SKM-1 treated with dmso at 0.1 percent for 144 hours (cell line): ENCODE measurements around the gene GRB10.
A peak's percentile ranks its signal among the peaks of the same experiment; 100 is the strongest.

Source experiments
- DNase-seq: peaks from one replicate; lab custom pipeline; 2025; ENCODE audit not compliant: unreplicated experiment; lab: John Stamatoyannopoulos, UW

GRB10 gene

DNA sequence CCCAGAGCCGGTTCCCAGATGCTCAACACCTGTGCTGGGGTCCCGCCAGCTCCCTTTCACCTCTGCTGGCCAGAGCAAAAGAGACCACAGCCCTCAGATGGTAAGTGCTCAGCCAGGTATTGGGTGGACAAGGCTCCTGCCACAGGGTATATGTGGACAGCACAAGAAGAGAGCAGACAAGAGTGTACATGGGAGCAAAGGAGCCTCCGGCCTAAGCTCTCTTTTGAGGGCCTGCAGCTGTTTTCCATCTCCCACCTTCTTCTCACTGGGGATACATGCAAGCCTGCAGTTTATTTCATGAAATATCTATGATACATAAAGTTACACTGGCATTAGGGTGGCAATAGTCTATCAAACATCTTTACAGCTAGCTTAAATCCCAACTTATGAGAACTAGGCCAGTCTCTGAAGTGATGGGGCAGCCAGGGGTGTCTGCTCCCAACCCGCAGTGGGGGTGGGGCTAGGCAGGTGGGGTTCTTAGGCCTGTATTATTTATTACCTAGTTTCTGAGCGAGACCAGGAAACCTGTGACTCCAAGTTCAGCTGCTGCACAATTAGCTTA is 167.1 kb downstream of the GRB10 start:
- DNase-seq, result no peak

DNA sequence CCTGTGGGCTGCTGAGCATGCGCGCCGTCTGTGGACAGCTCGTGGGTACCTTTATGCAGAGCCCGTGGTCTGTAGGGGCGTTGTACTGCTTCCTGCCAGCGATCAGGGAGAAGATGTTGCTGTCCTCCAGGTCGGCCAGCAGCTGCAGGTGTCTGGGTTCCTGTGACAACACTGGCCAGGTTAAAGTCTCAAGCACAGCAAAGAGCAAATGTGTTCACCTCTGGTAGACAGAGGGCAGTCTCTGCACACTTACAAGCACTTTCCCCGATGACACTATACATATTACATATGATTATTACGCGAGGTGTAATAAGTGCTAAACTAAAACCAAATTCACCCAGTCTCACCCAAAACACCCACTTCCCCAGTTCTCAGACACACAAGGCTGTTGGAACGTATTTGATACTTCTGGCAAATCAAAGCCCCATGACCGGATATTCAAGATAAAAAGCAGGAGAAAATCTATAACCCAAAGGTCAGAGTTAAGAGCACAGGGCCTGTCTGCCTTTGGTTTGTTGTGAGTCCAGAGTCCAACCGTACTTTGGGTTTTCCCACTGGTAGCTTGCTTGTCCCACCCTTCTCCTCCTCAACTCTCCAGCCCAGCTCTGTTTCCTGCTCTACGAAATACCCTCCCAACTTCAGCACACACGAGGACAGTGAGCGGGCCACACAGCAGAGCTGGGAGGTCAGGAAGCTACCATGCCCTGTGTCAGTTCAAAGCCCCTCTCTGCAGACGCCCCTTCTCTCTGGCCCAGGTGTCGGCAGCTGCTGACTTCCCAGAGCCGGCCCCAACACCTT is 167.8 kb downstream of the GRB10 start:
- DNase-seq, result no peak

DNA sequence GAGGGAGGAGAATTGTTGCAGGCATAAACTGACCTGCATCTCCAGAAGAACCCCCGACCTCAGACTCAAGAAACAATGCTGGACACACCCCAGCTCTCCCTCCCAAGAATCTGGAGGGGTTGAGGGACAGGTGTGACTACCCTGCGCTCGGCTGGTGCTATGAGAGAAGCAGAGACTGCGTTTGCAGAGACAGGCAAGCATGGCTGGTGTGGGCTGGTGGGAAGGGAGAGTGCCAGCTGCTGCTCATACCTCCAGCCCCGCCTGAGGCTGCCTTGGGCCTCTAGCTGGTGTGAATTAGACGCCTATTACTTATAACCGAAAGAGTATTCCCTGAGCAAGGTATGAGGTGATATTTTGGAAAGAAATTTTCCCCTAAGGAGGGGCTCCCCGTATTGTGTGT is 169.2 kb downstream of the GRB10 start:
- DNase-seq, result no peak

GRCh38 chr7:50612704-50613103 is 170.0 kb downstream of the GRB10 start:
- DNase-seq, result no peak

DNA sequence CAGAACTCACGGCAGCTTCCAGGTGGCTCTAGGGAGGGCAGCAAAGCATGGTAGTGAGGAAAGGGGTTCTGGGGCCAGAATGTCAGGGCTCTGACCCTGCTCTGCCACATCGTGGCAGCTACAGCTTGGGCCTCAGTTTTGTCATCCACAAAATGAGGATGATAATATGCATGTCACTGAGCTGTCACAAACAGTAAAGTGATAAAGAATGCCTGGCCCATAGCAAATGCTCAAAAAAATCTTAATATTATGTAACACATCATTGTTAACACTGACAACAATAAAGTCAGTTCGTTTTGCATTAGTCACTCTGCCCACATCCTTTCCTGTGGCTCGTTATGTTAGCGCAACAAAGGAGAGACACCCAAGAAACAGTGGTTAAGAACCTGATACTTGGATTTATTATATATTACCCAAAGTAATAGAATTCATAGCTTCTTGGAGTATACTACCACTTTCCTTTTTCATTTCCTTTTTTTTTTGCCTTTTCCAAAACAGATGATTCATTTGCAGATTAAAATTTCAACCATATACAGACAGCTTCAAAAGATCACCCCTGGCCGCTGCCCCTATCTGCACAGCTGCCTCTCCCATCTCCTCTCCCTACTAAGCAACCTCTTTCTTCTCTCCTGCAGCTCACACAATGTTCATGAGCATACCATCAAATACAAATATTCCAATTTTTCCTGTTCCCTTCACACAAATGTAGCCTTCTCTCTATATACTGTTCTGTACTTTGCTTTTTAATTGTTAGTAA is 172.0 kb downstream of the GRB10 start:
- DNase-seq, result peak; percentile 15

GRCh38 chr7:50608196-50608906 is 174.3 kb downstream of the GRB10 start:
- DNase-seq, result no peak

DNA sequence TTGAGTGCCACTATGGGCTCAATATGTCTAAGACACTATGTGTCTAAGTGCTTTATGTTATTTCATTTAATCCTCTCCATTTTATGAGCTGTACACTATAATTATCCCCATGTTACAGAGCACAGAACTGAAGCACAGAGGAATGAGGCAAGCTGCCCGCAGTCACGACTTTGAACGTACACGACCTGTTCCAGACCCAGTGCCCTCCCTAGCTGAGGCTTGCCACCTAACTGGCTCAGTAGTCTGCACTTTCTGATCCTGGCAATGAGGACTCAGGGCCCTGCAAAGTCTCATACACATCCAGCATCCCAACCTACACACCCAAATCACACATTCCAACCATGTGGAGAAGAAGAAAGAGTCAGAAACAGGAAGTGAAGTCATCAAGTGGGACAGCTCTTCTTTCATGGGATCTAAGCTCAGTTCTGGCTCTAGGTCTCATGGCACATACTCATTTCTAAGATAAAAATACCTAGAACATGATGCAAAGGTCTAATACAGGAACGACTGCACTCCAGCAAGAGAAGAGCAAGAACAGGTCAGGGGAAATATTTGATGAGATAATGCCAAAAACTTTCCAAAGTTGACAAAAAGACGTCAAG is 175.1 kb downstream of the GRB10 start:
- no peak for DNase-seq

DNA sequence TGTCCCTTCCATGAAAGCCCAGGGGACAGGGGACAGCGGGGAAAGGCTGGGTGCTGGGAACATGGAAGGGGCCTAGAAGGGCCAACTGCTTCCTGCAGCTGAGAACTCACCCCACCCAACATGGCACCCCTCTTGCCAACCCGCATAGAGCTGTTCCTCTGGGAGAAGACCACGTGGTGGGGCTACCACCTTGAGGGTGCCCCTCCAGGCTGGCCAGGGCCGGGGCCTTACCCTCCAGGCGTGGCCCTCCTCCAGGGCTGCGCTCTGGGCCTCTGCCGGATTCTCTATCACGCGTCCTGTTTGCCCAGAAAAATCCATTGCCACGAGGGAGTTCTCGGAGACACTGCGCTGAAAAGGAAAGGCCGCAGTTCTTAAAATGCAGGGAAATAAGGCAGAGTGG is 177.6 kb downstream of the GRB10 start:
- DNase-seq, result no peak

DNA sequence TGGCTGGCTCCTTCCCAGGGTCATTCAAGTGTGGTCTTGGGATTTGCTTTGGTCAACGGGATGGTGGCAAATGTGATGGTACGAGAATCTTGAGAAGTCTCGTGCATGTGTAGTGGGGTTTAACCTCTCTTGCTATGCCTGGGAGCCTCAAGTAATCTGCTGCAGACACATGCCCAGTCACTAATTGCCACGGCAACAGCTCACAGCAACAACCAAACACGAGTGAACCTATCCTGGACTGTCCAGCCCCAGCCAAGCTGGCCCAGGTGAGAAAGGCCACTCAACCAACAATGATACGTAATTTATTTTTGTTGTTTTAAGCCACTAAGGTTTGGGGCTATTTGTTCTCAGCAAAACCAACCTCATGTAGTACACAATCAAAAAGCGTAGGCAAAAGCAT is 179.4 kb downstream of the GRB10 start:
- DNase-seq, result no peak

- DNase-seq, result no peak
Observed at GRCh38 chr7:50599385-50599784, 183.3 kb downstream of the GRB10 start.

DNA sequence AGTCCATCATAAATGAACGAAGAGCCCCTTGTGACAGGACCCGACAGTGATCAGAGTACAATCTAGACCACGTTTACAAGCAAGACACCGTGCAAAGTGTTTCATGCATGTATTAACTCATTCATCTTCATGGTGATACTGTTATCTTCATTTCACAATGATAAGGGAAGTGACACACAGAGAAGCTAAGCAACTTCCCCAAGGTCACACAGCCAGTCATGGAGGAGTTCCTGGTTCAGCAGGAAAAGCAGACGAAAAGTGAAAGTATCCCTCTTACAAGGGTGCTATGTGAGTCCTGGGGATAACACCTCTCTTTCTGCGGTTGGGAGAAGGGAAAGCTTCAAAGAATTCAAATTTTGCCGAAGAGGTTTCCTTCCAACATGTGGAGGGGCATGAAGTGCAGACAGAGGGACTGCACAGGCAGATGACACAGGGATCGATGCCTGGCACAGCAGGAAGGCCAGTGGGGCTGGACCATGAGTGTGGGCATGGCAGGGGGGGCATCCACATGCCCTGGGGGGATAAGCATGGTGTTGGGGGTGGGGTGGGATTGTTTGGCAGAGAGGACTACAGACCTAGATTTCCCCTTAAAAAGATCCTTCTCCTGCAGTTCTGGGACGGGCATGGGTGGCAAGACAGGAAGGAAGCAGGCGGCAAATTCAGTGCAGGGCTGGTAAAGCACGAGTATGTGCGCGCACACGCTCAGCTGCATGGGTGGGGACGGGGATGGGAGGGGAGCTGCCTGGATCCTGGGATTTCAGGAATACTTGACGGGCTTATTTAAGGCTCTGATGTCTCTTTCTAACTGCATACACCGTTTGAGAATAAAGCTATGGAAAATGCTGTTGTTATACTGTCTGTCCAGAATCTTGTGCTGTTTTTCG is 184.0 kb downstream of the GRB10 start:
- no peak for DNase-seq

DNA sequence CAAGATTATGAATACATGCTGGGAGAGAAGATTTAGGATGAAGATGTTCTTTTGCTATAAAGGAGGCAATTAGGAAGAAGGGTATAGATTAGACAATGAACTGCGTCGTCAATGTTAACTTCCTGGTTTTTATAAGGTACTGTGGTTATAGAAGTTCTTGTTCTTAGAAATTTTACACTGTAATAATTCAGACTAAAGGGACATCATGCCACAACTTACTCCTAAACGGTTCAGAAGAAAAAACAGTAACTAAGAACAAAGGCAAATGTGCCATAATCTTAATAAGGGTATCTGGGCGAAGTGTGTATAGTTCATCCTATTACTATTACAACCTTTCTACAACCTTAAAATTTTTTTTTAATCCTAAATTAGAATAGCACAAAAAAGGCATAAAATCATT is 186.2 kb downstream of the GRB10 start:
- no peak for DNase-seq

DNA sequence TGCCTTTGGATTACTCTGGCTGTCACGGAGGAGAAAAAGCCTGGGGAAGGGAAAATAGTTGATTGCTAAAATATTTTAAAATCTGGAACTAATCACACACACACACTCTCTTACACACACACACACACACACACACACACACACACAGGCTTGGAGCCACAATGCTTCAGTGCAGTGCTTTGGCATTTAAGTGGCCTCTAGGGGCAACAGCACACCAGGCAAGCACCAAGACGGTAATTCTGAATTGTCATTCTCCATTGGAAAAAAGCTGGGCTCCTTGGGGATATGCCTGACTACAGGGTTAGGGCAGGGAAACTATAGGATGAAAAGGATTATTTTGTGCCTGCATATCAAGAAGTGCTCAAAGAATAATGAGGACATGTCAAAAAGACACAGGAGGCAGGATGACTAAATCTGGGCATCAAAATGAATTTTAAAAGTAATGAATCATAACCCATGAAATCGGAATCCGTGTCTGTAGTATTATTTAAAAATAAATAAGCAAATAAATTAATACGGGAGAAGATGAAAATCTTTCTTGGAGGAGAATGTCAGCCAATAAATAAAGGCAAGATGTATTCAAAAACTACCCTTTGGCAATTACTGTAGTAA is 187.1 kb downstream of the GRB10 start:
- DNase-seq, result no peak

GRCh38 chr7:50594734-50595485 is 187.8 kb downstream of the GRB10 start:
- DNase-seq, result no peak

GRCh38 chr7:50594136-50594535 is 188.6 kb downstream of the GRB10 start:
- no peak for DNase-seq

DNA sequence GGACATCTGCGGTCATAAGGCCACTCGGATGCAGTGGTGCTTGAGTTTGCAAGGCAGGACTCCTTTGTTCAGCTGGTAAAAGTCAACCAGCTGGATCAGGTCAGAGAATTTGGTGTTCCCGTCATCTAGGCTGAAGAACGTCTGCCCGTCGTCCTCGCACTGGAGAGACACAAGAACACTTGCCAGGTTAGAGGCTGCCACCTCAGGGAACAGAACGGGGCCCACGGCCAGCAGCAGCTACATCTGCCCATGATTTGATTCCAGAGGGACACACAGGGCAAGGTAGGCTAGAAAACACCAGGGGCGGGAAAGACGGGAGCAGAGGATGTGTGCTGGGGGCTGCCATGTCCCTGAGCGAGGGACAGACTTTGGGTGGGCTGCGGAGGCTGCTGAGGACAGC is 189.8 kb downstream of the GRB10 start:
- no peak for DNase-seq

DNA sequence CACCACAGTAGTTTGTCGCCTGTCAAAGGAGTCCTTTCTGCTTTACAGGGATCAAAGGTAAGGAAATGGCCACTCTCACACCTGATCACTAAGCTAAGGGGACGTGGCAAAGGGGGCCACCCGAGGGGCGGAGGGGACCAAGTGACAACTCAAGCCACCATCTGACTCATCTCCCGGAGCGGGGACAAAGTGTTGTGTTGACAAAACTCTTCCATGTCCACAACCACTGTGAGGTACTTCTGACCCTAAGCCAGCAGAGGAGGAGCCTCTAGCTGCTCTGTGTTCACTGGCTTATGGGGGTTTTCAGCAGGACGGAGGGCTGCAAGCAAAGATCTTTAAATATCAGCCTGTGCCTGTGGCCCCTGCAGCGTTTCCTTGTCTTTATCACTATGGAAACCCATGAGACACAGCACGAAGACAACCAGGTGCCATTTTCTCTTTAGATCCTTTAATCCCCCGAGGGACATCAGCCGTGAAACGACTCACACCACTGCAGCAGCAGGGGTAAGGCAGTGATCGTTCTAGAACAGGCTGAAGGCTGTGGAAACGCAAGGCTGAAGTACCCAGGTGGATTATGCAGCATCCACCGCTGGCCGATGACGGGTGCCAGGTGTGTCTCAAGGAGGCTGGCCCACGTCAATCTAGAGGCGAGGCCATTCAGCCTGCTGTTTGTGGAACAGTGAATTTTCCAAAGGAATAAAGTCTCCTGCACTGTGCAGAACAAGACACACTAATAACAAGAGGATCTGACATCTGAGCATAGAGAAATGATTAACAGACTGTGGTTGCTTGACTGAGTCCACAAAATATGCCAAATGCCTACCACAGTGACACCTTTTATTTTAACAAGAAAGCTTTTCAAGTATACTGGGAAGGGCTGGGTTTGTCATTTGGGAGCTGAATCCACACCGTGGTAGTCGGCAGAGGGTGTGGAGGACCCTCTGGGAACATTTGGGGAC is 190.9 kb downstream of the GRB10 start:
- DNase-seq, result no peak

GRCh38 chr7:50591098-50591479 is 191.6 kb downstream of the GRB10 start:
- DNase-seq, result no peak
